GM08714 (cell line): ENCODE data around the gene RAD51AP2.

ENCODE experiments used
- H3K4me3 ChIP-seq: fragments of 200-500 bp; sonication (Bioruptor generic); 2 replicates; pipeline ENCODE4 v1.5.1; 2014; ENCODE audit warnings: mild to moderate bottlenecking, low read length, inconsistent platforms
- ZNF274 ChIP-seq: IDR thresholded peaks from 2 replicates; pipeline ENCODE4 v1.6.1; 2012; ENCODE audit warnings: mild to moderate bottlenecking, low read depth, low read length

Gene RAD51AP2

DNA sequence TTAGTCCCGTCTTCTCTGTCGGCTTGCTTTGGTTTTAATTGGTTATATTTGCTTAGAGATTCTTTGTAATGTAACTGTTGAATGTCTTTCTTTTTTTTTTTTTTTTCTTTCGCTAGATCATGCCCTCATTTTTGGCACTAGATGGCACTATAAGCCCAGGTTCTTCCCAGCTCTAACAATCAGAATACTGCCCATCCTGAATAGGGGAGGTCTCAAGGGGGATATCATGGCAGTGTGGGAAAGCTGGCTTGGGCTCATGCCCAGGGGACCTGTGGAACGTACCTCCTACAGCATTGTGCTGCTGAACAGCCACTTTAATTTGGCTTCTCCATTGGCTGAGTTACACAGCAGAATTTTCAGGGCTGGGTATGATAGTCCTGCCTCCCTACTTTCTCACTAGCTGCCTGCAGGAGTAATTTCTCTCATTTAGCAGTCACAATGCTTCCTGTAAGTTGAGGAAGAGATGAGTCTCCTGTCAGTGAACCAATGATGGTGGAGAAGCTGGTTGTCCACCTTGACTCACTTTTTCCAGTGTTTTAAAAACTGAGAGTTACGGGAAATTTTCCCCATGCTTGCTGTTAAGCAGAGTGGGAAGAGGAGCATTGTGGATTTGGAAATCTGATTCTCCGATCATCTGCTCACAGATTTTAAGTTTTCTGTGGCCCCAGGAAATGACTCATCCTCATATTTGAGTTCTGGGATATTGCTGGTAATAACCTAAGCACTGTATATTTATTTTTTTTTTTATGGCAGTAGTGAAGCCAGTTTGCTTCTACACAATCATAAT lies 47.2 kb downstream of the RAD51AP2 start:
- no peak overlapping the region for H3K4me3 ChIP-seq
- no peak for TF ChIP-seq ZNF274

DNA sequence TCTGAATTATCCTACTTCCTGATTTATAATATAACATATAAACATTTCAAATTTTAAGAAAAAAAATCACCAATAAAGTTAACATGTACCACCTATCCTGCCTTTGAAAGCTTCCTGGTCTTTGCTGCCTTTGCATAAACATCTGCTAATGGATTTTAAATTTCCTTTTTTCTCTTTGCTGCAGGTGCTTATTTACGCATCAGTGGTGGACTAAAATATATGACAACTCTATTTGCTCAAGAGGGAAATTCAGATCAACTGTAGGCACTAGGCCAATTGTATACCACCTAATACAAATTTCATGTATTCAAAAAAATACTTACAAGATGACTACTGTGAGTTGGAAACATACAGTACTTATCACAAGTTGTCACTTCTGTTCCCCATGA lies 57.2 kb downstream of the RAD51AP2 start:
- H3K4me3 ChIP-seq = no peak overlapping the region
- TF ChIP-seq ZNF274 = no peak
